ENCODE measurements around the gene FMNL1. TPM values are rescaled to one million over a fixed set of nuclear protein-coding genes. Genes with fewer than 3 reads are reported as not detected.

FMNL1 gene
- polyA plus RNA-seq, 4 donors = 3.1 to 15.4 (median 6.9) TPM

DNA sequence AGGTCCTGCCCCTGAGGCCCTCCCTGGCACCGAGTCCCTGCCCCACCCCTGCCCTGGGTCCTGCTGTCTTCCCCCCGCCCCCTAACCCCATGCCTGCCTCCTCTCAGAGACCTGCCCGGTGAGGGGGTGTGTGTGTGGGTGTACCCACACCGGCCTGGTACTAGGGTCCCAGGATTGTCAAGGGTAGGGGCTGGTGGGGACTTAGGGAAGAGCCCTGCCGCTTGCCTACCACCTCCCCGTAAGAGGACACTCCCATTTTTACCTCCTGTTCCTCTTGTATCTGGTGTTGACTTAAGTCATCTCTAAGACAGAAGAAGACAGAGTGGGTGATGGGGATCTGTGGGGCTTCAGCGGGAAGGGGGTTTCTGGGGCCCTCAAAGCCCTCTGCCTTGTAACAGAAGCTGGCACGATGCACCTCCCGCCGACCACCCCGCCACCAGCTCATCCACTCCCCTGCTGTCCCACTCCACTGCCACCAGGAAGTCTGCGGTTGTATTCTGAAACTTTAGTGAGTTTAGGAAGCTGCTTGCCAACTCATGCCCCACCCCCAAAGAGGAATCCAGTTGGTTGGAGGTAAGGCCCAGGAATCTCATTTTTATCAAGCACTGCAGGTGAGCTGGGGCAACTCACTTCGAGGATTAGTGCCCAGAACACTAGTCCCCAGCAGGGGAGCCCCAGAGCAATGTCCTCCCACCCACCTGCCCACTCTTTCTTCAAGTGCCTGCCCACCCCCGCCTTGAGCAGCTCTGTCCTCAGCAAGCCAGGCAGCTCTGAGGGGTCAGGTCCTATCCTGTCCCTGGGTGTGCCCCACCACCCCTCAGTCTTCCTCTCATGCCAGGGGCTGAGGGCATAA, 34.7 kb downstream of the FMNL1 start:
- peak in 1 of 2 donors; percentile 22 for DNase-seq
- WGBS, 3 donors = 65 to 74% (median 74%) methylated on average over 13 to 14 of the region's 14 CpGs
- no peak for FAIRE-seq
- Histone ChIP-seq H3K27ac (ENCODE audit: low read depth in 1 of 3, low read length in 2 of 3) (no peak overlapping the region), H3K4me3 (ENCODE audit: low read depth in 1 of 3, low read length in 3 of 3) (no peak overlapping the region), H3K4me1 (ENCODE audit: control insufficient read depth in 3 of 3, insufficient read depth in 2 of 3, low read depth in 1 of 3, low read length in 2 of 3) (peaks cover 0 to 2% (median 0%) of the 10 kb centered on the region in 3 donors), H3K9me3 (ENCODE audit: control insufficient read depth in 2 of 2, insufficient read depth in 1 of 2, low read depth in 1 of 2, low read length in 1 of 2) (no peaks in the 10 kb centered on the region), H3K27me3 (ENCODE audit: control insufficient read depth in 3 of 3, insufficient read depth in 3 of 3, low read length in 3 of 3) (no peaks in the 10 kb centered on the region), H3K36me3 (ENCODE audit: control insufficient read depth in 3 of 3, insufficient read depth in 2 of 3, low read depth in 1 of 3, low read length in 3 of 3) (peaks cover 0 to 4% (median 0%) of the 10 kb centered on the region in 3 donors)

DNA sequence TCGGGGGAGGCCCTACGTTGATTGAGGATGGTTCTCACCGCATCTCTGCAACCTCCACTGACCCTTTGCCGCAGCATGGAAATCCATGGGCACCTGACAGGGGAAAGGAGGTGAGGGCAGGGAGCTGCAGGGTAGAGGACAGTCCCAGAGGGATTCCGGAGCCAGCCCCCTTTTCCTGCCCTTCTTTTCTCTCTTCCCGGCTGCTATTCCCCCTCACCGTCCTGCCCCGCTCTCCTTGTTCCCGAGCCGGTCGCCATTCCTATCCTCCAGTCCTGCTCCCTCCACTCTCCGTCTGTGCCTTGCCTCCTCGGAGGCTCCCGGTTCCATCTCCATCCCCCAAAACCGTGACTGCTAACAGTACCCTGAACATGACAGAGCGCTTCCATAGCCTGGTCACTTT, 35.4 kb downstream of the FMNL1 start:
- peaks cover 0 to 4% (median 0%) of the 10 kb centered on the region in 3 donors for H3K36me3 ChIP-seq (ENCODE audit: control insufficient read depth in 3 of 3, insufficient read depth in 2 of 3, low read depth in 1 of 3, low read length in 3 of 3)
- no peak overlapping the region for H3K4me3 ChIP-seq (ENCODE audit: low read depth in 1 of 3, low read length in 3 of 3)
- no peak overlapping the region for H3K27ac ChIP-seq (ENCODE audit: low read depth in 1 of 3, low read length in 2 of 3)
- H3K9me3 ChIP-seq (ENCODE audit: control insufficient read depth in 2 of 2, insufficient read depth in 1 of 2, low read depth in 1 of 2, low read length in 1 of 2) = no peaks in the 10 kb centered on the region
- FAIRE-seq (no peak), DNase-seq (no peak)
- WGBS, 3 donors = 83 to 91% (median 91%) methylated on average over 16 of the region's 16 CpGs
- no peaks in the 10 kb centered on the region for H3K27me3 ChIP-seq (ENCODE audit: control insufficient read depth in 3 of 3, insufficient read depth in 3 of 3, low read length in 3 of 3)
- peaks cover 0 to 7% (median 2%) of the 10 kb centered on the region in 3 donors for H3K4me1 ChIP-seq (ENCODE audit: control insufficient read depth in 3 of 3, insufficient read depth in 2 of 3, low read depth in 1 of 3, low read length in 2 of 3)

DNA sequence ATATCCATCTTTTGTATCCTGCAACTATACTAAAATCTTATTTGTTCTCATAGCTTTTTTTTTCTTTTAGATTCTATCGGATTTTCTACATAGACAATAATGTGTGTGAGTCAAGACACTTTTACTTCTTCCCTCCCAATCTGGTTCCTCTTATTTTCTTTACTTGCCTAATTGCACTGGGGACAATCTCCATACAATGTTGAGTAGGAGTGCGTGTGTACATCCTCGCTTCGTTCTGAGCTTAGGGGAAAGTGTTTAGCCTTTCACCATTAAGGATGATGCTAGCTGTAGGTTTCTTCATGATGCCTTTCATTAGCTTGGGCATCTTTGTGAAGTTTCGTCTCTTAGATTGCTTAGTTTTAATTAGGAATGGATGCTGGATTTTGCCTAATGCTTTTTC, 37.3 kb downstream of the FMNL1 start:
- Histone ChIP-seq H3K27ac (ENCODE audit: low read depth in 1 of 3, low read length in 2 of 3) (no peak overlapping the region), H3K9me3 (ENCODE audit: control insufficient read depth in 2 of 2, insufficient read depth in 1 of 2, low read depth in 1 of 2, low read length in 1 of 2) (no peaks in the 10 kb centered on the region), H3K4me3 (ENCODE audit: low read depth in 1 of 3, low read length in 3 of 3) (no peak overlapping the region), H3K4me1 (ENCODE audit: control insufficient read depth in 3 of 3, insufficient read depth in 2 of 3, low read depth in 1 of 3, low read length in 2 of 3) (peaks cover 9 to 23% (median 10%) of the 10 kb centered on the region in 3 donors), H3K27me3 (ENCODE audit: control insufficient read depth in 3 of 3, insufficient read depth in 3 of 3, low read length in 3 of 3) (no peaks in the 10 kb centered on the region), H3K36me3 (ENCODE audit: control insufficient read depth in 3 of 3, insufficient read depth in 2 of 3, low read depth in 1 of 3, low read length in 3 of 3) (peaks cover 0 to 16% (median 0%) of the 10 kb centered on the region in 3 donors)
- WGBS, 3 donors = 57 to 78% (median 72%) methylated on average over 5 of the region's 5 CpGs
- no peak for FAIRE-seq
- DNase-seq = no peak

DNA sequence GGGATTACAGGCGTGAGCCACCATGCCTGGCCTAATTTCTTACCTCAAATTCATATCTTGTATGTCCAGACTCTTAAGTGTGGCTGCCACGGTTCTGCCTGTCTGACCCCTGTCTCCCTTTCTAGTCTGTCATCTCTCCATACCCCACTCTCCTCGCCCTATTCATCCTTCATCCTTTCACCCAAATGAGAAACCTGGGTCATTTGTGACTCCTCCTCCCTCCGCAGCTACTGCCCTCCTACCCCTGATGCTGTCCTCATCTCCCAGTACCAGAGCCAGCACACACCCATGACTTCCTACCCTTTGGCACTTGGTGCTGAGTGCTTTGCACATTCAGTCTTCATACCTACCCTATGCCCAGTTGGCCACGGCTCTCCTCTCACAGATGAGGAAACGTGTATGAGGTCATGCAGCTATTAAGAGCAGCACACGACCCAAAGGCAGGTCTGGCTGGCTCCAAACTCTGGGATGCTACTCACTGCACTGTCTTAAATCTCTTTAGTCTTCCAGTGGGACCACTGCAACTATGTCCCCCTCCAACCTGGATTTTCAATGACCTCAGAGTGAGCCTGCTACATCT, 38.6 kb downstream of the FMNL1 start:
- Histone ChIP-seq H3K27me3 (ENCODE audit: control insufficient read depth in 3 of 3, insufficient read depth in 3 of 3, low read length in 3 of 3) (no peaks in the 10 kb centered on the region), H3K4me3 (ENCODE audit: low read depth in 1 of 3, low read length in 3 of 3) (no peak overlapping the region), H3K9me3 (ENCODE audit: control insufficient read depth in 2 of 2, insufficient read depth in 1 of 2, low read depth in 1 of 2, low read length in 1 of 2) (no peaks in the 10 kb centered on the region), H3K36me3 (ENCODE audit: control insufficient read depth in 3 of 3, insufficient read depth in 2 of 3, low read depth in 1 of 3, low read length in 3 of 3) (peaks cover 0 to 28% (median 0%) of the 10 kb centered on the region in 3 donors), H3K27ac (ENCODE audit: low read depth in 1 of 3, low read length in 2 of 3) (no peak overlapping the region), H3K4me1 (ENCODE audit: control insufficient read depth in 3 of 3, insufficient read depth in 2 of 3, low read depth in 1 of 3, low read length in 2 of 3) (peaks cover 10 to 36% (median 16%) of the 10 kb centered on the region in 3 donors)
- DNase-seq = peak in 1 of 2 donors; percentile 33
- WGBS, 3 donors = 70 to 82% (median 81%) methylated on average over 7 of the region's 7 CpGs
- no peak for FAIRE-seq

DNA sequence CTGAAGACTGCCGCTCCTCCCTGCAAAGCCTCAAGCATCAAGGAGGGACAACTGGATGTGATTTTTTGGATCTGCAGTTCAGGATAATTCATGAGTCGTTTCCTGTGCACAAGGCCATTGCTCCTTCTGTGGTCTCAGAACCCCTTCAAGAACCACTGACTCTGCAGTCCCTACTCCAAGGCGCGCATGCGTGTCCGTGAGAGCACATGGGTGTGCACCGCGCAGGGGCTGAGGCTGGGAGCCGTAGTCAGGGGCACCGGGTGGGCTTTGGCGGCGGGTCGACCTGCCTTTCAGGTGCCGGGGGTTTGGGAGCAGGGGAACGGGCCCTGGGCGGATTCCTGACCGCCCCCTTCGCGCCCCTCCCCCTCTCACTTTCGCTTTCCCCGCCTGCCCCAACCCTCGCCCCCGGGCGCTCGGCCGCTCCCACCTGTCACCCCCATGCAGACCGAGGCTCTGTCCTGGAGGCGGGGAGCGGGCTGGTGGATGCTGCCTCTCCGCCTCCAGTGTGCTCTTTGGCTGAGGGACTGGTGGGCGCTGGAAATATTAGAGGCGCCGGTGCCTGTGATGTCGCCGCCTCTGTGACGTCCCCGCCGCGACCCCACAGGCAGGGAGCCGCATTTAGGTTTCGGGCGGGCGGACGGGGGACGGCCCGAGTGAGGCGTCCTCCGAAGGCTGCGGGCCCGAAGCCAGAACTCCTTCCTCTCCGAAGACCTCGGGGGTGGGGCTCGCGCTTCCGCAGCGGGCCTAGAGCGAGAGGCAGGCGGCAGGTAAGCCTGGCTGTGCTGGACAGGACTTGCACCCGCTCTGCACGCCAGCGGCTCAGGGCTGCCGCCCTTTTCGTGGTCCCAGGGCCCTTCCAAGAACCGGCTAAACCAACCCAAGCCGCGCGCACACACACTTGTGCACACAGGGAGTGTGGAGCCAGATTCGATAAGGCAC, 40.2 kb downstream of the FMNL1 start, which contains the start of gene SPATA32:
TSS of gene SPATA32 (minus strand) at position 518 of the 939 bp plus-strand sequence. CDS start at position 440, 78 bp downstream.
- 3 to 5% (median 4%) methylated on average over 57 to 68 of the region's 68 CpGs for WGBS, 3 donors

DNA sequence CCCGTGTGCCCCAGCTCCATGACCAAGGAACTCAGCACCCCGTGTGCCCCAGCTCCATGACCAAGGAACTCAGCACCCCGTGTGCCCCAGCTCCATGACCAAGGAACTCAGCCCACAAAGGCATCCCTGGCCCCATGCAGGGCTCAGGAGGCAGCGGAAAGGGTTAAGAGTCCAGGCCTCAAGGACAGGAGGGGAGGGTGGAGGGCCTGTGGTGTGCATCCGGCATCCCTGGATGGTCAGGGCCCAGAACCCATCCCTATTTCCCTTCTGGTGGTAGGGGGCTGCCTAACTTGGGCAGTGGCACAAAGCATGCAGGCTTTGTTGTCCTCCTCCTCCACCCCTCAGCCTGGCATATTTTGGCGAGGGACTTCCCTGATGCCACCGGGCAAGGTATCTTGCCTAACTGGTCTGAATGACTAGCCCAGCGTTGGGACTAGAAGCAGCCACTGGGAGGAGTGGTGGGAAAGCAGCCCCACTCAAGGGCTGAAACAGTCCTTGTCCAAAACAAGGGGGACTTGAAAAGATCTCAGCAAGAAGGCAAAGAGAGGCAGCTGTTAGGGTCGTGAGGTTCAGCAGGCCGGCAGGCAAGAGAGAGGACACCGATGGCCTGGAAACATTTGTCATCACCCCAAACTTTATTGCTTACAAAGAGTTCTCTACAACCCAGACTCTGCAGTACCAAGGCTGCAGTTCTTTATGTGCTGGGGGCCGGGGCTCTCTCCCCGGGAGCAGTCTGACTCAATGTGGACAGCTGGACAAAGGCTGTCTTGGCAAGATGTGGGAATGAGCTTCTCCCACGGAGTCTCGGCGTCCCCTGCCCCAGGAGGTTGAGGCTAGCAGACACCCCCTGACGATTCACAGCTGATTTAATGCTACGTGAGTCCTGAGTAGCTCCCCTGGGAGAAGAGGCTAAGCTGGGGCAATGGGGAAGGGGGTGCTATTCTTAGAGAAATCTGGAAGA, 41.1 kb downstream of the FMNL1 start:
- no peaks in the 10 kb centered on the region for H3K27me3 ChIP-seq (ENCODE audit: control insufficient read depth in 3 of 3, insufficient read depth in 3 of 3, low read length in 3 of 3)
- peaks cover 12 to 47% (median 23%) of the 10 kb centered on the region in 3 donors for H3K4me1 ChIP-seq (ENCODE audit: control insufficient read depth in 3 of 3, insufficient read depth in 2 of 3, low read depth in 1 of 3, low read length in 2 of 3)
- 48 to 52% (median 51%) methylated on average over 18 of the region's 18 CpGs for WGBS, 3 donors
- H3K27ac ChIP-seq (ENCODE audit: low read depth in 1 of 3, low read length in 2 of 3) = peak overlapping the region in 2 of 3 donors; percentile 37 to 42
- peaks cover 0 to 46% (median 8%) of the 10 kb centered on the region in 3 donors for H3K36me3 ChIP-seq (ENCODE audit: control insufficient read depth in 3 of 3, insufficient read depth in 2 of 3, low read depth in 1 of 3, low read length in 3 of 3)
- H3K4me3 ChIP-seq (ENCODE audit: low read depth in 1 of 3, low read length in 3 of 3) = peak overlapping the region in 2 of 3 donors; percentile 57 to 64
- no peak for DNase-seq
- H3K9me3 ChIP-seq (ENCODE audit: control insufficient read depth in 2 of 2, insufficient read depth in 1 of 2, low read depth in 1 of 2, low read length in 1 of 2) = no peaks in the 10 kb centered on the region
- FAIRE-seq = no peak

More for the DNA sequence above, 40.2 kb downstream of the FMNL1 start, which contains the start of gene SPATA32:
- Histone ChIP-seq H3K27ac (ENCODE audit: low read depth in 1 of 3, low read length in 2 of 3) (peak within 1 kb of the TSS; percentile 6 to 66 (median 42)), H3K36me3 (ENCODE audit: control insufficient read depth in 3 of 3, insufficient read depth in 2 of 3, low read depth in 1 of 3, low read length in 3 of 3) (peaks cover 0 to 37% (median 0%) of the 10 kb centered on the region in 3 donors), H3K4me1 (ENCODE audit: control insufficient read depth in 3 of 3, insufficient read depth in 2 of 3, low read depth in 1 of 3, low read length in 2 of 3) (peaks cover 12 to 47% (median 22%) of the 10 kb centered on the region in 3 donors), H3K4me3 (ENCODE audit: low read depth in 1 of 3, low read length in 3 of 3) (peak within 1 kb of the TSS; percentile 54 to 64 (median 57)), H3K27me3 (ENCODE audit: control insufficient read depth in 3 of 3, insufficient read depth in 3 of 3, low read length in 3 of 3) (no peaks in the 10 kb centered on the region), H3K9me3 (ENCODE audit: control insufficient read depth in 2 of 2, insufficient read depth in 1 of 2, low read depth in 1 of 2, low read length in 1 of 2) (no peaks in the 10 kb centered on the region)
- peak; percentile 71 to 72 for DNase-seq
- FAIRE-seq = no peak

DNA sequence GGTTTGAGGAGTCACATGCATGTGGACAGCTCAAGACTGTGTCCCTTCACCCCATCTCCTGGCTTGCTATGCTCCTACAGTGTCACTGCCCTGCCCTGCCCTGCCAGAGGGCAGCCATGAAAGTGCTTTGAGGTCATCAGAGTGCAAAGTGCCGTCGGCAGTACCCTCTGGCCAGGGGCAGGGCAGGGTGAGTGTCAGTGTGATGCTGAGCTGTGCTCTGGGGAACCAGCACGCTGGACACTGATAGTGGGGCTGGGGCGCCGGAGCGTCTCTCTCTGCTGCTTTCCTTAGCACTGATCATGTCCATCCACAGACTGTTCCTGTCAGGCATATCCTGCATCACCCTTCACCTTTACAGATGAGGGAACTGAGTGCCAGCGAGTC, 41.8 kb downstream of the FMNL1 start:
- Histone ChIP-seq H3K36me3 (ENCODE audit: control insufficient read depth in 3 of 3, insufficient read depth in 2 of 3, low read depth in 1 of 3, low read length in 3 of 3) (peaks cover 3 to 52% (median 8%) of the 10 kb centered on the region in 3 donors), H3K27me3 (ENCODE audit: control insufficient read depth in 3 of 3, insufficient read depth in 3 of 3, low read length in 3 of 3) (no peaks in the 10 kb centered on the region), H3K27ac (ENCODE audit: low read depth in 1 of 3, low read length in 2 of 3) (peak overlapping the region in 1 of 3 donors; percentile 37), H3K9me3 (ENCODE audit: control insufficient read depth in 2 of 2, insufficient read depth in 1 of 2, low read depth in 1 of 2, low read length in 1 of 2) (no peaks in the 10 kb centered on the region), H3K4me3 (ENCODE audit: low read depth in 1 of 3, low read length in 3 of 3) (no peak overlapping the region), H3K4me1 (ENCODE audit: control insufficient read depth in 3 of 3, insufficient read depth in 2 of 3, low read depth in 1 of 3, low read length in 2 of 3) (peaks cover 12 to 47% (median 23%) of the 10 kb centered on the region in 3 donors)
- peak in 1 of 2 donors; percentile 68 for DNase-seq
- no peak for FAIRE-seq
- whole genome bisulfite sequencing, 3 donors = 56 to 67% (median 66%) methylated on average over 7 of the region's 7 CpGs

Data from small intestine (tissue), 7 donors.